Right lobe of liver (tissue), 4 donors: Measurements from ENCODE around the gene SCUBE2.

ENCODE experiments used
- CTCF ChIP-seq, 4 donors: fragments of 200-600 bp in 3 of 4; fragments of 450-650 bp in 1 of 4; IDR thresholded peaks; one replicate each; pipeline versions ENCODE4 v1.5.1 to v1.8.0; 2016 to 2022; ENCODE audit warnings: antibody characterized with exemption in 4 of 4, mild to moderate bottlenecking in 2 of 4
- POLR2A ChIP-seq: fragments of 450-650 bp; IDR thresholded peaks from one replicate; pipeline ENCODE4 v1.6.1; 2017; ENCODE audit warnings: antibody characterized with exemption, mild to moderate bottlenecking
- donor health status: DM: no; HTN: no; CAD: no.
- donor health status: DM: no; HTN: no; CAD: no.
- donor health status: DM: no; HTN: yes; CAD: no.

GRCh38 chr11:9022961-9023680 lies 68.3 kb downstream of the SCUBE2 start:
- no peak for TF ChIP-seq CTCF (IDR thresholded peaks at IDR 0.05)
- TF ChIP-seq POLR2A: no peak
